Transverse colon (tissue), 3 donors: ENCODE measurements around the gene CCDC172.

Experiments
- CTCF ChIP-seq, 5 experiments: fragments of 200-600 bp in 3 of 5; fragments of 450-650 bp in 2 of 5; sonication (generic) in 3 of 5; IDR thresholded peaks; 1 replicate in 2 of 5; 2 replicates in 3 of 5; pipeline ENCODE4 v1.5.1; 2016 to 2017; ENCODE audit warnings: antibody characterized with exemption in 5 of 5, inconsistent platforms in 3 of 5, mild to moderate bottlenecking in 2 of 5, moderate library complexity in 1 of 5
- EP300 ChIP-seq: sonication (generic); formaldehyde crosslinking; IDR thresholded peaks from one replicate; pipeline ENCODE4 v1.6.1; 2017; ENCODE audit warnings: antibody characterized with exemption, low read depth
- POLR2A ChIP-seq: fragments of 450-650 bp; IDR thresholded peaks from one replicate; pipeline ENCODE4 v1.6.1; 2016; ENCODE audit warnings: antibody characterized with exemption, mild to moderate bottlenecking, moderate library complexity

- no peak for TF ChIP-seq CTCF (IDR thresholded peaks at IDR 0.05)
- no peak for TF ChIP-seq POLR2A
- no peak for TF ChIP-seq EP300
Measured at GRCh38 chr10:116429288-116429977, 105.2 kb downstream of the CCDC172 start.
